ENCODE data around the gene WDTC1. TPM values are rescaled to one million over a fixed set of nuclear protein-coding genes. Genes with fewer than 3 reads are reported as not detected.
"Not testable (repeated sequence)": the region's sequence is repeated elsewhere in the genome, so short reads cannot be mapped to it uniquely, and the experiment has no call there.

The WDTC1 gene
- 15.0 and 24.7 TPM in 2 replicates for total RNA-seq

GRCh38 chr1:27234049-27234882 is at the start of gene WDTC1:
Gene WDTC1, plus strand, starts transcription at chr1:27234632. Its CDS starts 26,423 bp downstream, at chr1:27261055.
- H3K4me3 ChIP-seq (ENCODE audit: low read depth, low read length): peak within 1 kb of the TSS; percentile 76
- TF ChIP-seq CTCF (conservative IDR thresholded peaks at IDR 0.05; ENCODE audit: low read depth, low read length): no peak
- DNase-seq (ENCODE audit: low read depth): peak; percentile 35

GRCh38 chr1:27184665-27185064 is 49.8 kb upstream of the WDTC1 start:
- not testable (repeated sequence) for DNase-seq (ENCODE audit: low read depth)

GRCh38 chr1:27192039-27192529 is 42.3 kb upstream of the WDTC1 start:
- no peak for TF ChIP-seq CTCF (conservative IDR thresholded peaks at IDR 0.05; ENCODE audit: low read depth, low read length)
- no peak for DNase-seq (ENCODE audit: low read depth)
- H3K4me3 ChIP-seq (ENCODE audit: low read depth, low read length): no peak overlapping the region

More at GRCh38 chr1:27184665-27185064, 49.8 kb upstream of the WDTC1 start:
- not testable (repeated sequence) for H3K4me3 ChIP-seq (ENCODE audit: low read depth, low read length)

- no peak for DNase-seq (ENCODE audit: low read depth)
- no peak for TF ChIP-seq CTCF (conservative IDR thresholded peaks at IDR 0.05; ENCODE audit: low read depth, low read length)
- no peak overlapping the region for H3K4me3 ChIP-seq (ENCODE audit: low read depth, low read length)
Observed at GRCh38 chr1:27193194-27193593, 41.2 kb upstream of the WDTC1 start.

- TF ChIP-seq CTCF (conservative IDR thresholded peaks at IDR 0.05; ENCODE audit: low read depth, low read length): no peak
- DNase-seq (ENCODE audit: low read depth): no peak
- H3K4me3 ChIP-seq (ENCODE audit: low read depth, low read length): no peak overlapping the region
Observed at GRCh38 chr1:27201295-27201694, 33.1 kb upstream of the WDTC1 start.

- no peak for DNase-seq (ENCODE audit: low read depth)
- no peak for TF ChIP-seq CTCF (conservative IDR thresholded peaks at IDR 0.05; ENCODE audit: low read depth, low read length)
- H3K4me3 ChIP-seq (ENCODE audit: low read depth, low read length): no peak overlapping the region
Observed at GRCh38 chr1:27203946-27204345, 30.5 kb upstream of the WDTC1 start.

- not testable (repeated sequence) for H3K4me3 ChIP-seq (ENCODE audit: low read depth, low read length); DNase-seq (ENCODE audit: low read depth)
Observed at GRCh38 chr1:27207238-27207637, 27.2 kb upstream of the WDTC1 start.

GRCh38 chr1:27208143-27208850 is 26.1 kb upstream of the WDTC1 start:
- not testable (repeated sequence) for DNase-seq (ENCODE audit: low read depth); H3K4me3 ChIP-seq (ENCODE audit: low read depth, low read length)
